SK-N-SH (cell line): ENCODE data around the gene CALN1. TPM values are rescaled to one million over a fixed set of nuclear protein-coding genes. Genes with fewer than 3 reads are reported as not detected.

Source experiments
- CTCF ChIA-PET: fragments of 300-600, 350-600 bp; formaldehyde crosslinking; extraction: SDS; loops from one replicate; lab custom pipeline; 2021; lab: Yijun Ruan, JAX
- POLR2A ChIA-PET: fragments of 350-600 bp; sonication (Branson Sonifier 250); formaldehyde crosslinking; extraction: SDS; loops from one replicate; lab custom pipeline; 2020; ENCODE audit warnings: antibody characterized with exemption, inconsistent platforms; lab: Yijun Ruan, JAX
- DNase-seq: peaks from one replicate; pipeline ENCODE4 v3.0.0; 2012
- H2AFZ ChIP-seq: fragments of 200-600 bp; sonication (generic); 2 replicates; pipeline ENCODE4 v1.8.1; 2016; ENCODE audit warnings: antibody characterized with exemption, mild to moderate bottlenecking, low read depth
- H3F3A ChIP-seq: fragments of 200-600 bp; sonication (generic); replicated peaks from 2 replicates; pipeline ENCODE3; 2016; ENCODE audit warnings: antibody characterized with exemption, mild to moderate bottlenecking; ENCODE audit not compliant: insufficient read depth
- H3K27ac ChIP-seq, 2 experiments: fragments of 200-500 bp in 1 of 2; fragments of 200-600 bp in 1 of 2; sonication (Bioruptor generic) in 1 of 2; sonication (generic), shearing (Covaris generic) in 1 of 2; 2 replicates each; pipeline versions ENCODE4 v1.5.1 to v1.6.1; 2014 to 2016; ENCODE audit warnings: low read depth in 2 of 2, inconsistent platforms in 1 of 2, low read length in 1 of 2, mild to moderate bottlenecking in 1 of 2, mixed read lengths in 1 of 2
- H3K27me3 ChIP-seq: fragments of 200-600 bp; sonication (generic), shearing (Covaris generic); 2 replicates; pipeline ENCODE4 v1.6.1; 2016; ENCODE audit warnings: mixed run types; ENCODE audit not compliant: insufficient read depth
- H3K36me3 ChIP-seq, 2 experiments: fragments of 200-500 bp in 1 of 2; fragments of 200-600 bp in 1 of 2; sonication (Bioruptor generic) in 1 of 2; sonication (generic) in 1 of 2; replicated peaks in 1 of 2; 2 replicates each; pipeline versions ENCODE3 to v1.5.1; 2014 to 2016; ENCODE audit warnings: low read length in 1 of 2, mild to moderate bottlenecking in 1 of 2; ENCODE audit not compliant: insufficient read depth in 2 of 2, control insufficient read depth in 1 of 2
- H3K4me1 ChIP-seq, 2 experiments: fragments of 200-500 bp in 1 of 2; fragments of 200-600 bp in 1 of 2; sonication (Bioruptor generic) in 1 of 2; sonication (generic), shearing (Covaris generic) in 1 of 2; 2 replicates each; pipeline versions ENCODE4 v1.5.1 to v1.6.1; 2014 to 2016; ENCODE audit warnings: low read depth in 1 of 2, low read length in 1 of 2, mixed run types in 1 of 2; ENCODE audit not compliant: insufficient read depth in 2 of 2, control insufficient read depth in 1 of 2
- H3K4me2 ChIP-seq: fragments of 200-600 bp; sonication (generic), shearing (Covaris generic); 2 replicates; pipeline ENCODE4 v1.6.1; 2017; ENCODE audit warnings: mixed run types
- H3K4me3 ChIP-seq, 2 experiments: fragments of 200-500 bp in 1 of 2; fragments of 200-600 bp in 1 of 2; sonication (Bioruptor generic) in 1 of 2; sonication (generic), shearing (Covaris generic) in 1 of 2; 2 replicates each; pipeline versions ENCODE4 v1.5.1 to v1.8.1; 2014 to 2016; ENCODE audit warnings: low read depth in 2 of 2, inconsistent platforms in 1 of 2, low read length in 1 of 2, mild to moderate bottlenecking in 1 of 2, mixed read lengths in 1 of 2, moderate library complexity in 1 of 2
- H3K79me2 ChIP-seq: fragments of 200-600 bp; sonication (generic); 2 replicates; pipeline ENCODE4 v1.8.1; 2017; ENCODE audit warnings: mild to moderate bottlenecking; ENCODE audit not compliant: insufficient read depth
- H3K9ac ChIP-seq: fragments of 200-600 bp; sonication (generic); 2 replicates; pipeline ENCODE4 v1.6.1; 2017; ENCODE audit warnings: mixed run types
- H3K9me2 ChIP-seq: fragments of 200-600 bp; sonication (generic); 2 replicates; pipeline ENCODE4 v1.6.1; 2017; ENCODE audit warnings: mixed run types
- H3K9me3 ChIP-seq: fragments of 200-600 bp; sonication (generic); 2 replicates; pipeline ENCODE4 v1.6.1; 2017; ENCODE audit warnings: mixed run types, mild to moderate bottlenecking, moderate library complexity
- H4K20me1 ChIP-seq: fragments of 200-600 bp; sonication (generic); 2 replicates; pipeline ENCODE4 v1.6.1; 2017; ENCODE audit warnings: mild to moderate bottlenecking, mixed run types; ENCODE audit not compliant: insufficient read depth
- CHD2 ChIP-seq: fragments of 150-350 bp; IDR thresholded peaks from 2 replicates; pipeline ENCODE4 v1.6.1; 2018; ENCODE audit warnings: low read length; ENCODE audit not compliant: partially characterized antibody
- ELF1 ChIP-seq: IDR thresholded peaks from 2 replicates; pipeline ENCODE4 v1.4.0; 2012
- EP300 ChIP-seq, 2 experiments: IDR thresholded peaks; 2 replicates each; pipeline versions ENCODE4 v1.4.0 to v1.6.1; 2012; ENCODE audit warnings: borderline replicate concordance in 1 of 2, low read depth in 1 of 2, low read length in 1 of 2
- FOSL2 ChIP-seq: IDR thresholded peaks from 2 replicates; pipeline ENCODE4 v1.4.0; 2012; ENCODE audit warnings: low read depth, mild to moderate bottlenecking, moderate library complexity, borderline replicate concordance
- FOXJ3 ChIP-seq: sonication (generic); formaldehyde crosslinking; IDR thresholded peaks from 2 replicates; pipeline ENCODE4 v1.5.1; 2020; ENCODE audit warnings: mild to moderate bottlenecking, missing genetic modification reagents
- FOXM1 ChIP-seq: IDR thresholded peaks from 2 replicates; pipeline ENCODE4 v1.4.0; 2012; ENCODE audit warnings: low read depth, mild to moderate bottlenecking
- GABPA ChIP-seq: IDR thresholded peaks from 2 replicates; pipeline ENCODE4 v1.4.0; 2012; ENCODE audit warnings: low read depth, mild to moderate bottlenecking
- IRF3 ChIP-seq: fragments of 150-350 bp; IDR thresholded peaks from 2 replicates; pipeline ENCODE4 v1.6.1; 2016; ENCODE audit warnings: mild to moderate bottlenecking, low read depth, low read length
- JUND ChIP-seq: IDR thresholded peaks from 2 replicates; pipeline ENCODE4 v1.4.0; 2012
- MAX ChIP-seq: IDR thresholded peaks from 2 replicates; pipeline ENCODE4 v1.4.0; 2012; ENCODE audit warnings: low read depth
- MEF2A ChIP-seq: IDR thresholded peaks from 2 replicates; pipeline ENCODE4 v1.4.0; 2012; ENCODE audit warnings: low read depth, borderline replicate concordance
- NRF1 ChIP-seq: IDR thresholded peaks from 2 replicates; pipeline ENCODE4 v1.6.1; 2012; ENCODE audit warnings: low read depth, mild to moderate bottlenecking, low read length
- PBX3 ChIP-seq: IDR thresholded peaks from 2 replicates; pipeline ENCODE4; 2012
- POLR2AphosphoS5 ChIP-seq: IDR thresholded peaks from 2 replicates; pipeline ENCODE4 v1.6.1; 2012; ENCODE audit warnings: low read depth, low read length
- RAD21 ChIP-seq: IDR thresholded peaks from 2 replicates; pipeline ENCODE4 v1.6.1; 2012; ENCODE audit warnings: mild to moderate bottlenecking, low read length
- RCOR1 ChIP-seq: fragments of 150-350 bp; IDR thresholded peaks from 2 replicates; pipeline ENCODE4 v1.6.1; 2017; ENCODE audit warnings: antibody characterized with exemption, low read length
- RXRA ChIP-seq: IDR thresholded peaks from 2 replicates; pipeline ENCODE4 v1.4.0; 2012; ENCODE audit warnings: low read depth, mild to moderate bottlenecking, borderline replicate concordance
- USF1 ChIP-seq: IDR thresholded peaks from 2 replicates; pipeline ENCODE4 v1.4.0; 2012; ENCODE audit warnings: low read depth, borderline replicate concordance
- ZBTB33 ChIP-seq: IDR thresholded peaks from 2 replicates; pipeline ENCODE4 v1.4.0; 2012; ENCODE audit warnings: low read depth, borderline replicate concordance
- WGBS: methylation state at CpG from one replicate; pipeline ENCODE4 v1.1.6; 2017; ENCODE audit warnings: low lambda C conversion rate; 5-methylcytosine and 5-hydroxymethylcytosine counted together
- polyA plus RNA-seq, 3 experiments: library from polyadenylated mRNA; depleted of rRNA; stranded (reverse); fragments of >200 nt; gene quantifications; 2 replicates each; pipeline ENCODE4 v1.2.3, GENCODE V29; 2012

CALN1 gene
- polyA plus RNA-seq, 1 of the 3 experiments (the other 2 are of a cell fraction), result not detected

GRCh38 chr7:72265071-72265904 is 146.8 kb downstream of the CALN1 start:
- WGBS, result 4% methylated on average over 7 of the region's 7 CpGs
- H2AFZ ChIP-seq, result no peak overlapping the region
- no peak overlapping the region for H3K4me3 ChIP-seq
- no peaks in the 10 kb centered on the region for H3K27me3 ChIP-seq
- no peak overlapping the region for H3K9ac ChIP-seq
- POLR2A ChIA-PET, result no interaction called here
- DNase-seq, result no peak
- CTCF ChIA-PET, result no interaction called here
- no peaks in the 10 kb centered on the region for H3K4me1 ChIP-seq
- H3K4me2 ChIP-seq, result no peak overlapping the region
- H3K9me3 ChIP-seq, result no peaks in the 10 kb centered on the region
- H4K20me1 ChIP-seq, result no peaks in the 10 kb centered on the region
- no peaks in the 10 kb centered on the region for H3K9me2 ChIP-seq
- TF ChIP-seq NRF1, result no peak
- no peak for TF ChIP-seq FOSL2
- TF ChIP-seq IRF3, result no peak
- no peak for TF ChIP-seq RCOR1
- TF ChIP-seq RXRA, result no peak
- TF ChIP-seq FOXM1, result no peak
- TF ChIP-seq GABPA, result no peak
- no peak for TF ChIP-seq ELF1
- TF ChIP-seq POLR2AphosphoS5, result no peak
- TF ChIP-seq EP300 (IDR thresholded peaks at IDR 0.05; ENCODE audit: borderline replicate concordance in 1 of 2, low read depth in 1 of 2, low read length in 1 of 2), result no peak
- TF ChIP-seq MAX, result no peak
- TF ChIP-seq JUND, result no peak
- TF ChIP-seq RAD21, result no peak
- TF ChIP-seq PBX3, result no peak
- no peak for TF ChIP-seq CHD2
- H3K36me3 ChIP-seq, result no peaks in the 10 kb centered on the region
- no peak overlapping the region for H3K27ac ChIP-seq
- no peaks in the 10 kb centered on the region for H3F3A ChIP-seq
- no peaks in the 10 kb centered on the region for H3K79me2 ChIP-seq

GRCh38 chr7:72260406-72260805 is 151.7 kb downstream of the CALN1 start:
- H2AFZ ChIP-seq, result no peak overlapping the region
- no peak overlapping the region for H3K4me3 ChIP-seq
- WGBS, result 0% methylated on average over 3 of the region's 3 CpGs
- H3K4me2 ChIP-seq, result no peak overlapping the region
- no peaks in the 10 kb centered on the region for H3K27me3 ChIP-seq
- H4K20me1 ChIP-seq, result no peaks in the 10 kb centered on the region
- H3K9ac ChIP-seq, result no peak overlapping the region
- H3K4me1 ChIP-seq, result no peaks in the 10 kb centered on the region
- H3K9me3 ChIP-seq, result no peaks in the 10 kb centered on the region
- H3K9me2 ChIP-seq, result no peaks in the 10 kb centered on the region
- no peak for DNase-seq
- no peaks in the 10 kb centered on the region for H3K79me2 ChIP-seq
- H3K27ac ChIP-seq, result no peak overlapping the region
- H3F3A ChIP-seq, result no peaks in the 10 kb centered on the region
- POLR2A ChIA-PET, result no interaction called here
- CTCF ChIA-PET, result interaction anchor here (0.7 to 1.2 kb wide), 2 partner anchors 17 to 75 kb away, joined by 3 read pairs; no protein-coding TSS in a partner anchor
- no peaks in the 10 kb centered on the region for H3K36me3 ChIP-seq
- TF ChIP-seq USF1 (no peak), MEF2A (no peak), RXRA (no peak), PBX3 (no peak), EP300 (IDR thresholded peaks at IDR 0.05; ENCODE audit: borderline replicate concordance in 1 of 2, low read depth in 1 of 2, low read length in 1 of 2) (no peak), FOXJ3 (CRISPR knock-in tag) (no peak), ZBTB33 (no peak), MAX (no peak), IRF3 (no peak)
